Mesothelial cell of epicardium (in vitro differentiated cells): ENCODE measurements around the gene EIF3L. TPM values are rescaled to one million over a fixed set of nuclear protein-coding genes. Genes with fewer than 3 reads are reported as not detected.

Experiments used
- DNase-seq, 2 experiments: peaks; one replicate each; pipeline ENCODE4 v3.0.0; 2021; ENCODE audit warnings: low spot score in 2 of 2; ENCODE audit not compliant: unreplicated experiment in 2 of 2
- H3K27ac Mint-ChIP-seq: 2 replicates; pipeline ENCODE4 v1.8.0; 2021; ENCODE audit warnings: mixed read lengths
- H3K27me3 Mint-ChIP-seq: 2 replicates; pipeline ENCODE4 v1.8.0; 2021; ENCODE audit warnings: low read depth, mixed read lengths
- H3K36me3 Mint-ChIP-seq: 2 replicates; pipeline ENCODE4 v1.8.0; 2021; ENCODE audit warnings: mixed read lengths
- H3K4me1 Mint-ChIP-seq: 2 replicates; pipeline ENCODE4 v1.8.0; 2021; ENCODE audit warnings: mixed read lengths
- H3K4me3 Mint-ChIP-seq: 2 replicates; pipeline ENCODE4 v1.8.0; 2021; ENCODE audit warnings: mild to moderate bottlenecking, moderate library complexity, mixed read lengths
- H3K9me3 Mint-ChIP-seq: 2 replicates; pipeline ENCODE4 v1.8.0; 2021; ENCODE audit warnings: mixed read lengths
- CTCF ChIP-seq: fragments of 200-600 bp; sonication (generic); IDR thresholded peaks from one replicate; pipeline ENCODE4 v1.5.0; 2021; ENCODE audit warnings: antibody characterized with exemption; ENCODE audit not compliant: unreplicated experiment
- total RNA-seq: library from RNA; stranded (reverse); gene quantifications from 3 replicates; pipeline ENCODE4 v1.2.1, GENCODE V29; 2021

Gene EIF3L
- total RNA-seq, 1 donor from 2014 or later, result 639 TPM

GRCh38 chr22:37907036-37907954 lies 58.1 kb downstream of the EIF3L start:
- H3K27me3 Mint-ChIP-seq, result no peaks in the 10 kb centered on the region
- peaks cover 3% of the 10 kb centered on the region for H3K36me3 Mint-ChIP-seq
- peak overlapping the region; percentile 82 for H3K4me3 Mint-ChIP-seq
- no peak for DNase-seq
- TF ChIP-seq CTCF, result no peak
- H3K27ac Mint-ChIP-seq, result peak overlapping the region; percentile 70
- H3K9me3 Mint-ChIP-seq, result no peaks in the 10 kb centered on the region
- H3K4me1 Mint-ChIP-seq, result peaks cover 38% of the 10 kb centered on the region

- no peak for TF ChIP-seq CTCF
- Mint-ChIP-seq H3K4me3 (no peak overlapping the region), H3K9me3 (no peaks in the 10 kb centered on the region), H3K4me1 (peaks cover 38% of the 10 kb centered on the region), H3K27ac (no peak overlapping the region), H3K27me3 (no peaks in the 10 kb centered on the region), H3K36me3 (peaks cover 7% of the 10 kb centered on the region)
- DNase-seq, result no peak
Measured at GRCh38 chr22:37909766-37910165, 60.5 kb downstream of the EIF3L start.

- no peak overlapping the region for H3K4me3 Mint-ChIP-seq
- H3K9me3 Mint-ChIP-seq, result no peaks in the 10 kb centered on the region
- no peak for DNase-seq
- peaks cover 7% of the 10 kb centered on the region for H3K36me3 Mint-ChIP-seq
- H3K4me1 Mint-ChIP-seq, result peaks cover 30% of the 10 kb centered on the region
- H3K27me3 Mint-ChIP-seq, result no peaks in the 10 kb centered on the region
- TF ChIP-seq CTCF, result no peak
- H3K27ac Mint-ChIP-seq, result peak overlapping the region; percentile 58
Measured at GRCh38 chr22:37910890-37911672, 61.9 kb downstream of the EIF3L start.

- Mint-ChIP-seq H3K4me3 (no peak overlapping the region), H3K27me3 (no peaks in the 10 kb centered on the region)
Measured at GRCh38 chr22:37911697-37912096, 62.5 kb downstream of the EIF3L start.

GRCh38 chr22:37912171-37912570 lies 63.0 kb downstream of the EIF3L start:
- no peak for TF ChIP-seq CTCF
- Mint-ChIP-seq H3K27ac (no peak overlapping the region), H3K36me3 (peaks cover 7% of the 10 kb centered on the region), H3K27me3 (no peaks in the 10 kb centered on the region), H3K4me1 (peaks cover 26% of the 10 kb centered on the region), H3K4me3 (no peak overlapping the region), H3K9me3 (no peaks in the 10 kb centered on the region)
- no peak for DNase-seq

More at GRCh38 chr22:37911697-37912096, 62.5 kb downstream of the EIF3L start:
- Mint-ChIP-seq H3K4me1 (peaks cover 30% of the 10 kb centered on the region), H3K9me3 (no peaks in the 10 kb centered on the region), H3K36me3 (peaks cover 7% of the 10 kb centered on the region), H3K27ac (no peak overlapping the region)
- no peak for DNase-seq
- TF ChIP-seq CTCF, result no peak
